Measurements from ENCODE around the gene SERINC4.
"Not testable (repeated sequence)": the region's sequence is repeated elsewhere in the genome, so short reads cannot be mapped to it uniquely, and the experiment has no call there.

SERINC4 gene

DNA sequence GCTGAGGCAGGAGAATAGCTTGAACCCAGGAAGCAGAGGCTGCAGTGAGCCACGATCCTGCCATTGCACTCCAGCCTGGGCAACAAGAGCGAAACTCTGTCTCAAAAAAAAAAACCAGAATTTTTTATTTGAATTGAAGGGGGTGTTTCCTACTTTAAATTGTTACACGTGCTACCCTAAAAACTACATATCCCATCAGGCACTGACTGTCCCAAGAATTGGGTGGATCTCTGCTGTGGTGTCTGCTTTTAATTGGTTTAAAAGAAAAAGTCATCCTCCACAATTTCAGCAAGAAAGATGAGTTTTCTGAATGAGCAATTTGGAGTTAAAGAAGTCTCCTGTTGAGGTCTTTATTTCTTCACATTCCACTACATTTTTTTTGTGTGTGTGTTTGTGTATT lies 51.6 kb downstream of the SERINC4 start:
- DNase-seq: no peak

DNA sequence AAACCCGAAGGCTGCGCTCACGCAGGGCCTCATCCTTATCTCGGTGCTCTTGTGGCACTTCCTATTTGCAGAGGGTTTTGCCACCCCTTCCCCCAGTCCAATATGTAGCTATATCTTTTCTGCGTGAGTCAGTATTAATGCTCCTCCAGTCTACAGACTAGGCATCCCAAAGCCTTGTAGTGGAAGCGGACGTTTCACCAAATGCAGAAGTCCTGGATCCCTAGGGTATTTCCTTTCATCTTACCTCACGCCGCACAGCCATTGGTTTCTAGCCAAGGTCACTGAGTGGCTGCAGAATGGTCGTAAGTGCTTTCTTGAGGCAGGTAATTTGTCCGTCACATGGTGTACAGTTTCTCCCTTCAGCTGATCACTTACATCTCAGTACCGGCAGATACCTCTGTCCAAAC lies 53.1 kb downstream of the SERINC4 start:
- not testable (repeated sequence) for DNase-seq

DNA sequence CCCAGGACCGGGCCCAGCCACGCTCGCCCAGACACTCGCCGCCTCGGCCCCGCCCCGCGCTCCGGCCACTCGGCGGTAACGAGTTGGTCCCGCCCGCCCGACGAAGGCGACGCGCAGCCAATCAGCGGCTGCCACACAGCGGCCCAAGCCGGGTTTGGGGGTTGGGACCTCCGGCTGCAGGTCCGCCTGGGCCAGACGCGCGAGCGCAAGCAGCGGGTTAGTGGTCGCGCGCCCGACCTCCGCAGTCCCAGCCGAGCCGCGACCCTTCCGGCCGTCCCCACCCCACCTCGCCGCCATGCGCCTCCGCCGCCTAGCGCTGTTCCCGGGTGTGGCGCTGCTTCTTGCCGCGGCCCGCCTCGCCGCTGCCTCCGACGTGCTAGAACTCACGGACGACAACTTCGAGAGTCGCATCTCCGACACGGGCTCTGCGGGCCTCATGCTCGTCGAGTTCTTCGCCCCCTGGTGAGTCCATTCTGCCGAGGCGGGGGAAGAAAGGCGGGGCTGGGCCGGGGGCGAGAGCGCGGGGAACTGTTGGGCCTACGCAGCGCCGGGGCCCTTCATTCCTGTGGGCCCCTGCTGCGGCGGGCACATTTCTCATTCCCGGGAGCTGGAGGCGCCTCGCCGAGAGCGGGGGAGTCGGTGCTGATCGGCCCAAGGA lies 53.6 kb downstream of the SERINC4 start, which contains the start of gene PDIA3:
Gene PDIA3 (plus strand): TSS at position 194 of the 658 bp plus-strand sequence. CDS start 102 bp downstream, at position 296.
- not testable (repeated sequence) for DNase-seq
